Measurements from ENCODE around the gene SRMS.

DNA sequence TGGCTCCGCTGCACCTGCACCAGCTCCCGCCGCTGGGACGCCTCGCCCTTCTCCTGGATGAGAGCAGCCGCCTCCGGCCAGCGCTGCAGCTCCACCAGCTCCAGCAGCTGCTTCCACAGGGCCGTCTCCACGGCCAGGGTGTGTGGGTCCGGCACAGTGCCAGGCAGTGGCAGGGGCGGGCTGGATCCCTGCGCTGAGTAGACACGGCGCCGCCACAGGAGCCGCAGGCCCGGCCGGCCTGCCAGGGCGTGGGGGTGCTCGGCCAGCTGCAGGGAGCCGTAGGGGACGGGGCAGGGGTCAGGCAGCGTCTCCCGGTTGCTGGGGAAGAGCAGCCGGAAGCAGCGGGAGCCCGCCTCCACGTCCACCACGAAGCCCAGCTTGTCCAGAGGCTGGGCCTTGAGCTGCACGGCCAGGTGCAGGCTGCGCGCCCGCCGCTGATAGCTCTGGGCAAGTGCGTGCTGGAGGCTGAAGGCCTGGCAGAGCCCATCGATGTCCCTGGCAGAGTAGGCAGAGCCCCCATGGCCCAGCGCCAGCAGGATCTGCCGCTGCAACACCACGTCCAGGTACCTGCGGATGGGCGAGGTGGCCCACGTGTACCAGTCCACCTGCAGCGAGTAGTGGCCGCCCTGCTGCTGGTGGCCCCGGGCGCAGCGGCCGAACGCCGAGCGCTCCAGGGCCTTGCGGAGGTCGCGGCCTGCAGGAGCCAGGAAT is 15.8 kb upstream of the SRMS start:
- TF ChIP-seq POLR2A (IDR thresholded peaks at IDR 0.05): no peak
- TF ChIP-seq, protein P1, sequence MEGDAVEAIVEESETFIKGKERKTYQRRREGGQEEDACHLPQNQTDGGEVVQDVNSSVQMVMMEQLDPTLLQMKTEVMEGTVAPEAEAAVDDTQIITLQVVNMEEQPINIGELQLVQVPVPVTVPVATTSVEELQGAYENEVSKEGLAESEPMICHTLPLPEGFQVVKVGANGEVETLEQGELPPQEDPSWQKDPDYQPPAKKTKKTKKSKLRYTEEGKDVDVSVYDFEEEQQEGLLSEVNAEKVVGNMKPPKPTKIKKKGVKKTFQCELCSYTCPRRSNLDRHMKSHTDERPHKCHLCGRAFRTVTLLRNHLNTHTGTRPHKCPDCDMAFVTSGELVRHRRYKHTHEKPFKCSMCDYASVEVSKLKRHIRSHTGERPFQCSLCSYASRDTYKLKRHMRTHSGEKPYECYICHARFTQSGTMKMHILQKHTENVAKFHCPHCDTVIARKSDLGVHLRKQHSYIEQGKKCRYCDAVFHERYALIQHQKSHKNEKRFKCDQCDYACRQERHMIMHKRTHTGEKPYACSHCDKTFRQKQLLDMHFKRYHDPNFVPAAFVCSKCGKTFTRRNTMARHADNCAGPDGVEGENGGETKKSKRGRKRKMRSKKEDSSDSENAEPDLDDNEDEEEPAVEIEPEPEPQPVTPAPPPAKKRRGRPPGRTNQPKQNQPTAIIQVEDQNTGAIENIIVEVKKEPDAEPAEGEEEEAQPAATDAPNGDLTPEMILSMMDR (IDR thresholded peaks at IDR 0.05): no peak
